Measurements from ENCODE around the gene NAGPA.

DNA sequence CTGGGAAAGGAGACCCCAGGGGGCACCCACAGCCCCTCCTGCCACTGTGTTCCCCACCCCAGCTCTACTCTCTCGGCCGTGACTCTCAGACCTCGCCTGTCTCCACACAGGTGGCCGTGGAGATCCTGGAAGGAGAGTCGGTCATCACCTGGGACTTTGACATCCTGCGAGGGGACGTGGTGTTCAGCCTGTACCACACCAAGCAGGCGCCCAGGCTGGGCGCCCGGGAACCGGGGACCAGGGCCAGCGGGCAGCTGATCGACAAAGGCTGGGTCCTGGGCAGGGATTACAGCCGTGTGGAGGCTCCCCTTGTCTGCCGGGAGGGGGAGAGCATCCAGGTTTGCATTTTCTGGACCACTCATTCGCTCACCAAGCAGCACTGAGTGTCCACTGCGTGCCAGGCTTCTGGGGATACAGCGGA is 25.4 kb downstream of the NAGPA start:
- no peak for TF ChIP-seq EZH2 (IDR thresholded peaks at IDR 0.05; ENCODE audit: borderline replicate concordance, low read length)
- TF ChIP-seq, protein P1, sequence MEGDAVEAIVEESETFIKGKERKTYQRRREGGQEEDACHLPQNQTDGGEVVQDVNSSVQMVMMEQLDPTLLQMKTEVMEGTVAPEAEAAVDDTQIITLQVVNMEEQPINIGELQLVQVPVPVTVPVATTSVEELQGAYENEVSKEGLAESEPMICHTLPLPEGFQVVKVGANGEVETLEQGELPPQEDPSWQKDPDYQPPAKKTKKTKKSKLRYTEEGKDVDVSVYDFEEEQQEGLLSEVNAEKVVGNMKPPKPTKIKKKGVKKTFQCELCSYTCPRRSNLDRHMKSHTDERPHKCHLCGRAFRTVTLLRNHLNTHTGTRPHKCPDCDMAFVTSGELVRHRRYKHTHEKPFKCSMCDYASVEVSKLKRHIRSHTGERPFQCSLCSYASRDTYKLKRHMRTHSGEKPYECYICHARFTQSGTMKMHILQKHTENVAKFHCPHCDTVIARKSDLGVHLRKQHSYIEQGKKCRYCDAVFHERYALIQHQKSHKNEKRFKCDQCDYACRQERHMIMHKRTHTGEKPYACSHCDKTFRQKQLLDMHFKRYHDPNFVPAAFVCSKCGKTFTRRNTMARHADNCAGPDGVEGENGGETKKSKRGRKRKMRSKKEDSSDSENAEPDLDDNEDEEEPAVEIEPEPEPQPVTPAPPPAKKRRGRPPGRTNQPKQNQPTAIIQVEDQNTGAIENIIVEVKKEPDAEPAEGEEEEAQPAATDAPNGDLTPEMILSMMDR (IDR thresholded peaks at IDR 0.05; ENCODE audit: low read length) = no peak

Measured in OCI-LY1 (cell line).